PC-3 (cell line): ENCODE results near the gene FAM13A. TPM values are rescaled to one million over a fixed set of nuclear protein-coding genes. Genes with fewer than 3 reads are reported as not detected.

Source experiments
- ATAC-seq: fragments of 200-7000 bp; cut with Tn5 transposase; 2 replicates; pipeline ENCODE4 v1.9.1; 2020; ENCODE audit warnings: mild to moderate bottlenecking, moderate library complexity
- BruUV-seq: library from RNA; stranded (reverse); fragments of 400-500 nt; replicated peaks from 2 replicates; lab custom pipeline; 2021; lab: Mats Ljungman, UMichigan
- CTCF ChIA-PET: fragments of 300-600 bp; sonication (Branson Sonifier 250); formaldehyde crosslinking; loops from one replicate; lab custom pipeline; 2022; ENCODE audit warnings: antibody characterized with exemption; lab: Charles Lee
- POLR2A ChIA-PET: fragments of 300-600 bp; sonication (Branson Sonifier 250); formaldehyde crosslinking; loops from one replicate; lab custom pipeline; 2022; ENCODE audit warnings: antibody characterized with exemption; ENCODE audit not compliant: unreplicated experiment; lab: Charles Lee
- DNase-seq: peaks from one replicate; pipeline ENCODE4 v3.0.0-alpha.2; 2015
- H2AFZ ChIP-seq: fragments of 300-600 bp; sonication (generic); 2 replicates; pipeline ENCODE4 v1.6.0; 2016; ENCODE audit warnings: antibody characterized with exemption, low read length
- H3F3A ChIP-seq: fragments of 300-600 bp; sonication (generic); one replicate; pipeline ENCODE4 v1.6.0; 2017; ENCODE audit warnings: antibody characterized with exemption, low read length, control low read depth, mild to moderate bottlenecking; ENCODE audit not compliant: unreplicated experiment
- H3K27ac ChIP-seq: fragments of 300-600 bp; sonication (generic); 2 replicates; pipeline ENCODE4 v1.5.1; 2016; ENCODE audit warnings: mild to moderate bottlenecking, low read length
- H3K27me3 ChIP-seq: fragments of 300-600 bp; sonication (generic); 2 replicates; pipeline ENCODE4 v1.6.1; 2016; ENCODE audit warnings: low read length, mixed read lengths
- H3K36me3 ChIP-seq: fragments of 300-600 bp; sonication (generic); 2 replicates; pipeline ENCODE4 v1.6.1; 2016; ENCODE audit warnings: low read depth, mixed run types, low read length, mixed read lengths
- H3K4me1 ChIP-seq: fragments of 300-600 bp; sonication (generic); 2 replicates; pipeline ENCODE4 v1.5.1; 2016; ENCODE audit warnings: low read length; ENCODE audit not compliant: insufficient read depth
- H3K4me2 ChIP-seq: fragments of 300-600 bp; sonication (generic); 2 replicates; pipeline ENCODE4 v1.6.0; 2016; ENCODE audit warnings: low read length
- H3K4me3 ChIP-seq: fragments of 300-600 bp; sonication (generic); 2 replicates; pipeline ENCODE4 v1.5.1; 2016; ENCODE audit warnings: mild to moderate bottlenecking, low read length, mixed read lengths
- H3K79me2 ChIP-seq: fragments of 300-600 bp; sonication (generic); 2 replicates; pipeline ENCODE4 v1.6.1; 2017; ENCODE audit warnings: low read length, mixed read lengths
- H3K9ac ChIP-seq: fragments of 300-600 bp; sonication (generic); 2 replicates; pipeline ENCODE4 v1.6.0; 2016; ENCODE audit warnings: mild to moderate bottlenecking, low read length
- H3K9me2 ChIP-seq: fragments of 300-600 bp; sonication (generic); replicated peaks from 2 replicates; pipeline ENCODE4 v1.6.1; 2016; ENCODE audit warnings: mixed run types, low read length, mixed read lengths
- H3K9me3 ChIP-seq: fragments of 300-600 bp; sonication (generic); 2 replicates; pipeline ENCODE4 v1.6.1; 2016; ENCODE audit warnings: low read length, mixed read lengths
- H4K20me1 ChIP-seq: fragments of 300-600 bp; sonication (generic); 2 replicates; pipeline ENCODE4 v1.6.1; 2016; ENCODE audit warnings: low read length, mixed read lengths
- CTCF ChIP-seq: fragments of 300-600 bp; sonication (generic); conservative IDR thresholded peaks from 2 replicates; pipeline ENCODE4 v1.5.1; 2017; ENCODE audit warnings: antibody characterized with exemption, low read depth, mild to moderate bottlenecking, low read length
- EZH2 ChIP-seq: fragments of 300-600 bp; sonication (generic); IDR thresholded peaks from one replicate; pipeline ENCODE4 v1.6.1; 2017; ENCODE audit warnings: antibody characterized with exemption, mild to moderate bottlenecking, low read length; ENCODE audit not compliant: unreplicated experiment
- EZH2phosphoT487 ChIP-seq: fragments of 300-600 bp; sonication (generic); IDR thresholded peaks from 2 replicates; pipeline ENCODE4 v1.6.1; 2018; ENCODE audit warnings: mild to moderate bottlenecking, antibody characterized with exemption, low read length, borderline replicate concordance
- intact Hi-C: fragments of 100-400 bp; cut with micrococcal nuclease; formaldehyde crosslinking; loops from 2 replicates; pipeline ENCODE4 v1.9.0; 2023
- total RNA-seq: library from RNA; depleted of rRNA; stranded (reverse); fragments of >200 nt; gene quantifications from 2 replicates; pipeline ENCODE4 v1.2.3, GENCODE V29; 2014

The FAM13A gene
- total RNA-seq, 1 experiment from 2014 or later: 8.6 TPM

- no peak overlapping the region for H3K4me3 ChIP-seq
- ChIA-PET POLR2A (no interaction called here), CTCF (no interaction called here)
- no peaks in the 10 kb centered on the region for H3K9me2 ChIP-seq
- no peak overlapping the region for H2AFZ ChIP-seq
- H3K27ac ChIP-seq: no peak overlapping the region
- BruUV-seq: no TSS peak
- no peaks in the 10 kb centered on the region for H3K27me3 ChIP-seq
- H3K4me1 ChIP-seq: no peaks in the 10 kb centered on the region
- no peaks in the 10 kb centered on the region for H3K79me2 ChIP-seq
- H3K9ac ChIP-seq: no peak overlapping the region
- no peaks in the 10 kb centered on the region for H4K20me1 ChIP-seq
- intact Hi-C loops: no loop called here
- no peaks in the 10 kb centered on the region for H3F3A ChIP-seq
- no peak for DNase-seq
- no peak overlapping the region for H3K4me2 ChIP-seq
- TF ChIP-seq EZH2 (no peak), EZH2phosphoT487 (no peak), CTCF (no peak)
- H3K36me3 ChIP-seq: no peaks in the 10 kb centered on the region
- ATAC-seq: no peak
- H3K9me3 ChIP-seq: no peaks in the 10 kb centered on the region
These were observed 27.4 kb downstream of the FAM13A start for GRCh38 chr4:89029591-89029990.

GRCh38 chr4:89026542-89026941 lies 30.4 kb downstream of the FAM13A start:
- H2AFZ ChIP-seq: no peak overlapping the region
- H3K27me3 ChIP-seq: no peaks in the 10 kb centered on the region
- ATAC-seq (no peak), DNase-seq (no peak)
- H3K9me2 ChIP-seq: no peaks in the 10 kb centered on the region
- no peaks in the 10 kb centered on the region for H3K79me2 ChIP-seq
- TF ChIP-seq CTCF: no peak
- TF ChIP-seq EZH2: no peak
- no peak for TF ChIP-seq EZH2phosphoT487
- no peaks in the 10 kb centered on the region for H3K9me3 ChIP-seq
- H3F3A ChIP-seq: no peaks in the 10 kb centered on the region
- H3K4me1 ChIP-seq: no peaks in the 10 kb centered on the region
- intact Hi-C loops: no loop called here
- no peak overlapping the region for H3K4me3 ChIP-seq
- no peak overlapping the region for H3K9ac ChIP-seq
- no peak overlapping the region for H3K27ac ChIP-seq
- H4K20me1 ChIP-seq: no peaks in the 10 kb centered on the region
- no TSS peak for BruUV-seq
- ChIA-PET POLR2A (interaction anchor here (0.7 kb wide), 1 partner anchor 1681 kb away, joined by 3 read pairs; no protein-coding TSS in a partner anchor), CTCF (no interaction called here)
- no peak overlapping the region for H3K4me2 ChIP-seq
- no peaks in the 10 kb centered on the region for H3K36me3 ChIP-seq

- no peak overlapping the region for H3K4me2 ChIP-seq
- no peaks in the 10 kb centered on the region for H3F3A ChIP-seq
- POLR2A ChIA-PET: no interaction called here
- no peak for TF ChIP-seq EZH2
- TF ChIP-seq CTCF: peak; percentile 82
- H3K9ac ChIP-seq: no peak overlapping the region
- CTCF ChIA-PET: interaction anchor here (0.6 to 0.8 kb wide), 4 partner anchors 86 to 468 kb away, joined by 3 to 6 read pairs (median 5); no protein-coding TSS in a partner anchor
- intact Hi-C loops: loop anchor here (1.0 to 5.0 kb wide), 4 partner anchors 87 to 492 kb away; partner anchors contain the start of gene TIGD2
- no peak overlapping the region for H3K27ac ChIP-seq
- H3K27me3 ChIP-seq: no peaks in the 10 kb centered on the region
- BruUV-seq: no TSS peak
- no peaks in the 10 kb centered on the region for H3K9me3 ChIP-seq
- H3K79me2 ChIP-seq: no peaks in the 10 kb centered on the region
- no peaks in the 10 kb centered on the region for H4K20me1 ChIP-seq
- H3K4me3 ChIP-seq: no peak overlapping the region
- no peaks in the 10 kb centered on the region for H3K9me2 ChIP-seq
- H3K36me3 ChIP-seq: no peaks in the 10 kb centered on the region
- H2AFZ ChIP-seq: no peak overlapping the region
- ATAC-seq (peak; percentile 81), DNase-seq (peak; percentile 76)
- no peaks in the 10 kb centered on the region for H3K4me1 ChIP-seq
These were observed 32.8 kb downstream of the FAM13A start for GRCh38 chr4:89024051-89024675.
